HepG2 (cell line): ENCODE data around the gene ARPC5. TPM values are rescaled to one million over a fixed set of nuclear protein-coding genes. Genes with fewer than 3 reads are reported as not detected.

Experiments
- ARNT2 ChIP-seq: sonication (generic); formaldehyde crosslinking; IDR thresholded peaks from 2 replicates; pipeline ENCODE4 v1.8.0; 2022; ENCODE audit warnings: mild to moderate bottlenecking, low read depth, missing genetic modification reagents, moderate library complexity
- CENPT ChIP-seq: sonication (generic); formaldehyde crosslinking; IDR thresholded peaks from 2 replicates; pipeline ENCODE4 v1.8.0; 2022; ENCODE audit warnings: low read depth, mild to moderate bottlenecking, moderate library complexity, missing genetic modification reagents
- E2F5 ChIP-seq: sonication (generic); formaldehyde crosslinking; conservative IDR thresholded peaks from 2 replicates; pipeline ENCODE4 v1.4.0; 2020; ENCODE audit warnings: missing genetic modification reagents
- NCOA5 ChIP-seq: sonication (generic); formaldehyde crosslinking; IDR thresholded peaks from 2 replicates; pipeline ENCODE4 v1.4.0; 2020; ENCODE audit warnings: missing genetic modification reagents
- NFAT5 ChIP-seq: sonication (generic); formaldehyde crosslinking; IDR thresholded peaks from 2 replicates; pipeline ENCODE4 v1.4.0; 2020; ENCODE audit warnings: missing genetic modification reagents
- SETDB1 ChIP-seq: sonication (generic); formaldehyde crosslinking; IDR thresholded peaks from 2 replicates; pipeline ENCODE4 v1.5.1; 2020; ENCODE audit warnings: missing genetic modification reagents, mild to moderate bottlenecking, borderline replicate concordance
- SKI ChIP-seq: fragments of 450-650 bp; IDR thresholded peaks from one replicate; pipeline ENCODE4 v1.6.1; 2018; ENCODE audit warnings: mild to moderate bottlenecking; ENCODE audit not compliant: partially characterized antibody
- SOX13 ChIP-seq, 3 experiments: fragments of 450-650 bp in 1 of 3; sonication (generic) in 1 of 3; formaldehyde crosslinking in 1 of 3; IDR thresholded peaks in 2 of 3; conservative IDR thresholded peaks in 1 of 3; 2 replicates each; pipeline versions ENCODE4 v1.5.0 to v1.6.1; 2016 to 2020; ENCODE audit warnings: antibody characterized with exemption in 1 of 3, mild to moderate bottlenecking in 1 of 3, missing compliant biosample characterization in 1 of 3, missing genetic modification reagents in 1 of 3, moderate library complexity in 1 of 3
- SP4 ChIP-seq: sonication (generic); formaldehyde crosslinking; IDR thresholded peaks from 2 replicates; pipeline ENCODE4 v1.8.1; 2023; ENCODE audit warnings: mild to moderate bottlenecking, missing genetic modification reagents
- XRCC5 ChIP-seq: fragments of 200-400 bp; formaldehyde crosslinking; optimal IDR thresholded peaks from 2 replicates; pipeline ENCODE3; 2017; ENCODE audit warnings: mild to moderate bottlenecking, low read length
- ZBTB10 ChIP-seq: sonication (generic); formaldehyde crosslinking; IDR thresholded peaks from 2 replicates; pipeline ENCODE4 v1.4.0; 2020; ENCODE audit warnings: missing genetic modification reagents, borderline replicate concordance
- ZBTB8A ChIP-seq: sonication (generic); formaldehyde crosslinking; IDR thresholded peaks from 2 replicates; pipeline ENCODE4 v1.4.0; 2020; ENCODE audit warnings: mild to moderate bottlenecking, low read depth, missing genetic modification reagents, borderline replicate concordance
- ZNF160 ChIP-seq: sonication (generic); formaldehyde crosslinking; IDR thresholded peaks from 2 replicates; pipeline ENCODE4 v1.8.0; 2022; ENCODE audit warnings: mild to moderate bottlenecking, inconsistent platforms, missing genetic modification reagents
- ZNF354B ChIP-seq: sonication (generic); formaldehyde crosslinking; IDR thresholded peaks from 2 replicates; pipeline ENCODE4 v1.8.0; 2022; ENCODE audit warnings: mild to moderate bottlenecking, missing genetic modification reagents
- ZNF558 ChIP-seq: sonication (generic); formaldehyde crosslinking; IDR thresholded peaks from 2 replicates; pipeline ENCODE4 v1.9.0; 2022; ENCODE audit warnings: mild to moderate bottlenecking, missing genetic modification reagents, borderline replicate concordance
- ZNF580 ChIP-seq: IDR thresholded peaks from 2 replicates; pipeline ENCODE4 v1.6.1; 2016; ENCODE audit warnings: low read depth, borderline replicate concordance
- ZNF616 ChIP-seq: sonication (generic); formaldehyde crosslinking; IDR thresholded peaks from 2 replicates; pipeline ENCODE4 v1.5.0; 2020; ENCODE audit warnings: low read depth, mild to moderate bottlenecking, missing genetic modification reagents
- ZNF781 ChIP-seq: sonication (generic); formaldehyde crosslinking; IDR thresholded peaks from 2 replicates; pipeline ENCODE4 v1.5.1; 2020; ENCODE audit warnings: borderline replicate concordance, mild to moderate bottlenecking, missing genetic modification reagents; ENCODE audit errors: not compliant biosample characterization
- polyA plus RNA-seq, 8 experiments: library from polyadenylated mRNA; depleted of rRNA in 3 of 8; stranded (reverse) in 7 of 8; unstranded in 1 of 8; fragments of >200 nt; fragmentation: Illumina TruSeq in 4 of 8; extraction: Trizol in 4 of 8; gene quantifications; 2 replicates each; pipeline versions ENCODE4 v1.2.1 to v1.2.3, GENCODE V29; 2011 to 2016; ENCODE audit warnings: low read depth in 4 of 8, missing spikeins in 1 of 8, mixed read lengths in 1 of 8; ENCODE audit not compliant: insufficient read depth in 1 of 8
- total RNA-seq, 5 experiments: library from RNA; depleted of rRNA; stranded (reverse); fragments of >200 nt; fragmentation: Illumina TruSeq; extraction: Trizol; gene quantifications; 2 replicates each; pipeline ENCODE4 v1.2.3, GENCODE V29; 2016; ENCODE audit warnings: low read depth in 1 of 5

ARPC5 gene
- total and polyA plus RNA-seq, 2 of the 13 experiments (the other 11 are each of a cell fraction or from before 2014, with no cell fraction given): 48.4 to 106 TPM

GRCh38 chr1:183635099-183635605 is 431 bp downstream of the ARPC5 start (continued):
- no peak for TF ChIP-seq SOX13 (IDR thresholded peaks at IDR 0.05)
- no peak for TF ChIP-seq SOX13 (CRISPR knock-in tag; conservative IDR thresholded peaks at IDR 0.05 in 1 of 2, IDR thresholded peaks at IDR 0.05 in 1 of 2)
- TF ChIP-seq E2F5 (CRISPR knock-in tag): no peak
- no peak for TF ChIP-seq ZNF354B (CRISPR knock-in tag)
- no peak for TF ChIP-seq ZBTB8A (CRISPR knock-in tag)
- TF ChIP-seq NCOA5 (CRISPR knock-in tag): no peak
- TF ChIP-seq NFAT5 (CRISPR knock-in tag): peak; percentile 81
- peak; percentile 87; the same call in 1 of the 2 replicates for TF ChIP-seq ZNF160 (CRISPR knock-in tag)
- no peak for TF ChIP-seq ZNF781 (CRISPR knock-in tag)
- no peak for TF ChIP-seq SKI
- no peak for TF ChIP-seq SP4 (CRISPR knock-in tag)
- TF ChIP-seq ZNF580 (CRISPR knock-in tag): 0 out of 2 replicates have a peak, but pooled peaks have one; percentile 48
- no peak for TF ChIP-seq ZBTB10 (CRISPR knock-in tag)
- no peak for TF ChIP-seq CENPT (CRISPR knock-in tag)
- 0 out of 2 replicates have a peak, but pooled peaks have one; percentile 1 for TF ChIP-seq ARNT2 (CRISPR knock-in tag)
- TF ChIP-seq SETDB1: no peak
- 0 out of 2 replicates have a peak, but pooled peaks have one; percentile 61 for TF ChIP-seq ZNF616 (CRISPR knock-in tag)
- no peak for TF ChIP-seq ZNF558 (CRISPR knock-in tag)
- no peak for TF ChIP-seq XRCC5
